Hematopoietic multipotent progenitor cell treated with erythropoietin and hydrocortisone succinate and interleukin-3 and kit ligand, for 15 days (in vitro differentiated cells): ENCODE results near the gene LRRC73.
"Not testable (repeated sequence)": the region's sequence is repeated elsewhere in the genome, so short reads cannot be mapped to it uniquely, and the experiment has no call there.

ENCODE experiments used
- DNase-seq: peaks from one replicate; pipeline ENCODE4 v3.0.0-alpha.2; 2015; ENCODE audit warnings: low spot score

Gene LRRC73

GRCh38 chr6:43509984-43510826, at the start of gene LRRC73:
Gene LRRC73 (minus strand): TSS chr6:43510346. CDS start chr6:43509785, 561 bp downstream.
- DNase-seq = peak; percentile 83

- no peak for DNase-seq
Measured at GRCh38 chr6:43559328-43559727, 49.2 kb upstream of the LRRC73 start.

GRCh38 chr6:43557620-43558019, 47.5 kb upstream of the LRRC73 start:
- DNase-seq = not testable (repeated sequence)

GRCh38 chr6:43547222-43547621, 37.1 kb upstream of the LRRC73 start:
- no peak for DNase-seq

- no peak for DNase-seq
Measured at GRCh38 chr6:43544461-43544860, 34.3 kb upstream of the LRRC73 start.

- DNase-seq = no peak
Measured at GRCh38 chr6:43541774-43542471, 31.8 kb upstream of the LRRC73 start.

GRCh38 chr6:43540507-43540906, 30.4 kb upstream of the LRRC73 start:
- DNase-seq = no peak

GRCh38 chr6:43539409-43539808, 29.3 kb upstream of the LRRC73 start:
- DNase-seq = not testable (repeated sequence)

GRCh38 chr6:43538986-43539385, 28.8 kb upstream of the LRRC73 start:
- DNase-seq = not testable (repeated sequence)

GRCh38 chr6:43532201-43532600, 22.1 kb upstream of the LRRC73 start:
- no peak for DNase-seq

- no peak for DNase-seq
Measured at GRCh38 chr6:43524483-43524961, 14.4 kb upstream of the LRRC73 start.

GRCh38 chr6:43523284-43523683, 13.1 kb upstream of the LRRC73 start:
- DNase-seq = no peak

- no peak for DNase-seq
Measured at GRCh38 chr6:43522547-43523261, 12.6 kb upstream of the LRRC73 start.

- no peak for DNase-seq
Measured at GRCh38 chr6:43521836-43522235, 11.7 kb upstream of the LRRC73 start.

GRCh38 chr6:43520097-43520496, 10.0 kb upstream of the LRRC73 start:
- no peak for DNase-seq

- DNase-seq = no peak
Measured at GRCh38 chr6:43517505-43518357, 7.6 kb upstream of the LRRC73 start.

GRCh38 chr6:43516697-43517504, 6.8 kb upstream of the LRRC73 start, which contains the start of the genes POLR1C and YIPF3:
Gene POLR1C (plus strand): TSS chr6:43517089. CDS start chr6:43517110, 21 bp downstream.
Gene YIPF3 (minus strand): TSS chr6:43516926. CDS start chr6:43516807, 119 bp downstream.
- peak; percentile 99 for DNase-seq

- no peak for DNase-seq
Measured at GRCh38 chr6:43516367-43516696, 6.2 kb upstream of the LRRC73 start.

- no peak for DNase-seq
Measured at GRCh38 chr6:43515808-43516207, 5.7 kb upstream of the LRRC73 start.

- DNase-seq = no peak
Measured at GRCh38 chr6:43511824-43512415, 1.8 kb upstream of the LRRC73 start.
